B cell (primary cell): ENCODE measurements around the gene TMEM45A. TPM values are rescaled to one million over a fixed set of nuclear protein-coding genes. Genes with fewer than 3 reads are reported as not detected.

Experiments used
- ATAC-seq: fragments of 200-7000 bp; cut with Tn5 transposase; one replicate; pipeline ENCODE4 v1.10.0; 2021; ENCODE audit warnings: low read depth, mild to moderate bottlenecking, moderate number of reproducible peaks, moderate library complexity
- CTCF ChIA-PET: fragments of 350-600 bp; sonication (Branson Sonifier 250); formaldehyde crosslinking; loops from one replicate; lab custom pipeline; 2021; ENCODE audit warnings: antibody characterized with exemption, inconsistent platforms; lab: Charles Lee
- POLR2A ChIA-PET: fragments of 350-600 bp; sonication (Branson Sonifier 250); formaldehyde crosslinking; loops from one replicate; lab custom pipeline; 2021; ENCODE audit warnings: antibody characterized with exemption; lab: Charles Lee
- DNase-seq: peaks from one replicate; pipeline ENCODE4 v3.0.0; 2013
- H2AFZ ChIP-seq: 2 replicates; pipeline ENCODE4 v1.6.1; 2012; ENCODE audit warnings: mild to moderate bottlenecking, low read depth, low read length; ENCODE audit not compliant: insufficient read depth, poor library complexity, severe bottlenecking
- H3K27ac ChIP-seq, 2 donors: 1 replicate in 1 of 2; 2 replicates in 1 of 2; pipeline ENCODE4 v1.5.1; 2012 to 2013; ENCODE audit warnings: low read length in 2 of 2, mild to moderate bottlenecking in 2 of 2, moderate library complexity in 1 of 2
- H3K27me3 ChIP-seq, 4 experiments: fragments of 200-600 bp in 1 of 4; sonication (generic) in 1 of 4; replicated peaks in 1 of 4; 1 replicate in 2 of 4; 2 replicates in 2 of 4; pipeline versions ENCODE4 v1.6.1 to v1.7.0; 2013 to 2016; ENCODE audit warnings: low read length in 3 of 4, mild to moderate bottlenecking in 2 of 4, mixed read lengths in 1 of 4, moderate library complexity in 1 of 4; ENCODE audit not compliant: insufficient read depth in 4 of 4, control insufficient read depth in 3 of 4; ENCODE audit errors: control extremely low read depth in 1 of 4
- H3K36me3 ChIP-seq, 2 experiments: replicated peaks in 1 of 2; 1 replicate in 1 of 2; 2 replicates in 1 of 2; pipeline versions ENCODE4 v1.6.1 to v1.7.1; 2013; ENCODE audit warnings: low read length in 1 of 2; ENCODE audit not compliant: insufficient read depth in 2 of 2, control insufficient read depth in 1 of 2; ENCODE audit errors: control extremely low read depth in 1 of 2, extremely low read depth in 1 of 2
- H3K4me1 ChIP-seq, 2 donors: fragments of 200-600 bp in 1 of 2; sonication (generic) in 1 of 2; 1 replicate in 1 of 2; 2 replicates in 1 of 2; pipeline versions ENCODE4 v1.5.1 to v1.6.1; 2013 to 2017; ENCODE audit warnings: low read length in 2 of 2; ENCODE audit not compliant: control insufficient read depth in 2 of 2, insufficient read depth in 2 of 2
- H3K4me2 ChIP-seq: replicated peaks from 2 replicates; pipeline ENCODE3; 2012; ENCODE audit warnings: mild to moderate bottlenecking, low read depth, low read length; ENCODE audit not compliant: poor library complexity, severe bottlenecking
- H3K4me3 ChIP-seq, 5 experiments: fragments of 200-600 bp in 1 of 5; sonication (generic) in 1 of 5; 1 replicate in 3 of 5; 2 replicates in 2 of 5; pipeline versions ENCODE4 v1.5.1 to v1.7.0; 2011 to 2016; ENCODE audit warnings: low read length in 4 of 5, mild to moderate bottlenecking in 4 of 5, low read depth in 2 of 5, control low read depth in 1 of 5, moderate library complexity in 1 of 5; ENCODE audit not compliant: insufficient read depth in 1 of 5; ENCODE audit errors: control extremely low read depth in 1 of 5, extremely low read depth in 1 of 5
- H3K79me2 ChIP-seq: fragments of 200-600 bp; sonication (generic); one replicate; pipeline ENCODE4 v1.6.0; 2016; ENCODE audit warnings: low read length; ENCODE audit not compliant: control insufficient read depth, insufficient read depth
- H3K9ac ChIP-seq: fragments of 200-600 bp; sonication (generic); 2 replicates; pipeline ENCODE4 v1.6.1; 2017; ENCODE audit warnings: mild to moderate bottlenecking, low read length, moderate library complexity
- H3K9me3 ChIP-seq, 3 donors: one replicate each; pipeline versions ENCODE4 v1.6.1 to v1.7.1; 2013; ENCODE audit warnings: low read length in 2 of 3; ENCODE audit not compliant: control insufficient read depth in 2 of 3, insufficient read depth in 1 of 3; ENCODE audit errors: control extremely low read depth in 1 of 3
- H4K20me1 ChIP-seq: 2 replicates; pipeline ENCODE4 v1.6.0; 2012; ENCODE audit warnings: mild to moderate bottlenecking, low read length; ENCODE audit not compliant: insufficient read depth, control insufficient read depth, poor library complexity, severe bottlenecking
- H3K27ac Mint-ChIP-seq: one replicate; pipeline ENCODE4 v1.8.0; 2021; ENCODE audit warnings: mixed read lengths
- H3K27me3 Mint-ChIP-seq: one replicate; pipeline ENCODE4 v1.8.0; 2021; ENCODE audit warnings: mixed read lengths
- H3K4me1 Mint-ChIP-seq: one replicate; pipeline ENCODE4 v1.8.0; 2021; ENCODE audit warnings: mixed read lengths
- H3K4me3 Mint-ChIP-seq: one replicate; pipeline ENCODE4 v1.8.0; 2021; ENCODE audit warnings: mixed read lengths
- H3K9me3 Mint-ChIP-seq: one replicate; pipeline ENCODE4 v1.8.0; 2022; ENCODE audit warnings: mixed read lengths; ENCODE audit not compliant: insufficient read depth
- EZH2 ChIP-seq: IDR thresholded peaks from 2 replicates; pipeline ENCODE4 v1.6.1; 2012; ENCODE audit warnings: borderline replicate concordance, low read depth, mild to moderate bottlenecking, moderate library complexity, low read length; ENCODE audit not compliant: insufficient read depth, poor library complexity, severe bottlenecking
- WGBS: methylation state at CpG from one replicate; pipeline ENCODE4 v1.1.5; 2013; ENCODE audit warnings: missing lambda C conversion rate; ENCODE audit not compliant: insufficient coverage; 5-methylcytosine and 5-hydroxymethylcytosine counted together
- intact Hi-C: fragments of 100-400 bp; cut with micrococcal nuclease; formaldehyde crosslinking; loops from one replicate; pipeline ENCODE4 v1.10.0; 2022
- polyA plus RNA-seq: library from polyadenylated mRNA; depleted of rRNA; stranded (reverse); fragments of >200 nt; gene quantifications from 2 replicates; pipeline ENCODE4 v1.2.3, GENCODE V29; 2012
- total RNA-seq, 2 donors: library from RNA; stranded (reverse); fragments of 120-200 nt in 1 of 2; gene quantifications; 1 replicate in 1 of 2; 2 replicates in 1 of 2; pipeline versions ENCODE4 v1.2.3 to v1.2.4, GENCODE V29; 2013 to 2022
- TF ChIP-seq, protein P1 (sequence below): fragments of 200-600 bp; IDR thresholded peaks from one replicate; pipeline ENCODE4 v1.8.0; 2022; ENCODE audit warnings: antibody characterized with exemption, mild to moderate bottlenecking

The TMEM45A gene
- total and polyA plus RNA-seq, 2 donors (not counting 1 experiment from before 2014, with no cell fraction given) = 0.20 TPM; not detected in 1

DNA sequence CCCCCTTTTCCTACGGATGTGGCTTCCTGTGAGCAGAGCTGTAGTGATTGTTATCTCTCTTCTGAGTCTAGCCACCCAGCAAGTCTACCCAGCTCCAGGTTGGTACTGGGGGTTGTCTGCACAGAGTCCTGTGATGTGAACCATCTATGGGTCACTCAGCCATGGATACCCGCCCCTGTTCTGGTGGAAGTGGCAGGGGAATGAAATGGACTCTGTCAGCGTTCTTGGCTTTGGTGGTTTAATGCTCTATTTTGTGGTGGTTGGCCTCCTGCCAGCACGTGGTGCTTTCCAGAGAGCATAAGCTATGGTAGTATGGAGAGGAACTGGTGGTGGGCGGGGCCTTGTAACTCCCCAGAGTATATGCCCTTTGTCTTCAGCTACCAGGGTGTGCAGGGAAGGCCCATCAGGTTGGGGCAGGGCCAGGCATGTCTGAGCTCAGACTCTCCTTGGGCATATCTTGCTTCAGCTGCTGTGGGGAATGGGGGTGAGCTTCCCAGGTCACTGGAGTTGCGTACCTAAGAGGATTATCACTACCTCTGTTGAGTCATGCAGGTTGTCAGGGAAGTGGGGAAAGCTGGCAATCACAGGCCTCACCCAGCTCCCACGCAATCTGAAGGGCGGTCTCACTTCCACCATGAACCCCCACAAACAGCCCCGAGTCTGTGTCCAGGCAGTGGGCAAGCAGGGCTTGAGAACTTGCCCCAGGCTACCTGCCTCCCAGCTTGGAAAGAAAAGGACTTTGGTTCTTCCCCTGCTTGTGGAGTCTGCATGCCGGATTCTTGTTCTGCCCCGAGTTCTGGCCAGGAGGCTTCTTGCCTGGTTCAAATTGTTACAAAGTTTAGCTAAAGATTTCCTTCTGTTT, 108.0 kb downstream of the TMEM45A start:
- no peak overlapping the region for H3K27ac Mint-ChIP-seq
- no peaks in the 10 kb centered on the region for H3K9me3 Mint-ChIP-seq
- CTCF ChIA-PET = interaction anchor here (0.7 to 1.4 kb wide), 4 partner anchors 9 to 769 kb away, joined by 3 to 6 read pairs (median 4); no protein-coding TSS in a partner anchor

More for the DNA sequence above, 108.0 kb downstream of the TMEM45A start:
- H3K27me3 ChIP-seq = peaks cover 0 to 9% (median 0%) of the 10 kb centered on the region in 4 experiments
- H3K9me3 ChIP-seq = peaks cover 0 to 8% (median 0%) of the 10 kb centered on the region in 3 donors
- peaks cover 15 to 17% of the 10 kb centered on the region in 2 donors for H3K4me1 ChIP-seq
- no peaks in the 10 kb centered on the region for H3K79me2 ChIP-seq
- H3K4me2 ChIP-seq = no peak overlapping the region
- peak overlapping the region; percentile 24 for H2AFZ ChIP-seq
- H4K20me1 ChIP-seq = no peaks in the 10 kb centered on the region
- WGBS = 46% methylated on average over 7 of the region's 11 CpGs
- no peak overlapping the region for H3K27ac ChIP-seq
- H3K4me3 Mint-ChIP-seq = no peak overlapping the region
- peaks cover 14% of the 10 kb centered on the region for H3K4me1 Mint-ChIP-seq
- intact Hi-C loops = no loop called here
- POLR2A ChIA-PET = no interaction called here
- TF ChIP-seq, protein P1, sequence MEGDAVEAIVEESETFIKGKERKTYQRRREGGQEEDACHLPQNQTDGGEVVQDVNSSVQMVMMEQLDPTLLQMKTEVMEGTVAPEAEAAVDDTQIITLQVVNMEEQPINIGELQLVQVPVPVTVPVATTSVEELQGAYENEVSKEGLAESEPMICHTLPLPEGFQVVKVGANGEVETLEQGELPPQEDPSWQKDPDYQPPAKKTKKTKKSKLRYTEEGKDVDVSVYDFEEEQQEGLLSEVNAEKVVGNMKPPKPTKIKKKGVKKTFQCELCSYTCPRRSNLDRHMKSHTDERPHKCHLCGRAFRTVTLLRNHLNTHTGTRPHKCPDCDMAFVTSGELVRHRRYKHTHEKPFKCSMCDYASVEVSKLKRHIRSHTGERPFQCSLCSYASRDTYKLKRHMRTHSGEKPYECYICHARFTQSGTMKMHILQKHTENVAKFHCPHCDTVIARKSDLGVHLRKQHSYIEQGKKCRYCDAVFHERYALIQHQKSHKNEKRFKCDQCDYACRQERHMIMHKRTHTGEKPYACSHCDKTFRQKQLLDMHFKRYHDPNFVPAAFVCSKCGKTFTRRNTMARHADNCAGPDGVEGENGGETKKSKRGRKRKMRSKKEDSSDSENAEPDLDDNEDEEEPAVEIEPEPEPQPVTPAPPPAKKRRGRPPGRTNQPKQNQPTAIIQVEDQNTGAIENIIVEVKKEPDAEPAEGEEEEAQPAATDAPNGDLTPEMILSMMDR = no peak
- no peak for TF ChIP-seq EZH2
- H3K9ac ChIP-seq = no peak overlapping the region
- DNase-seq (no peak), ATAC-seq (no peak)
- peaks cover 8% of the 10 kb centered on the region for H3K27me3 Mint-ChIP-seq
- H3K36me3 ChIP-seq = no peaks in the 10 kb centered on the region
- no peak overlapping the region for H3K4me3 ChIP-seq
